IPS-18c (cell line): ENCODE measurements around the gene DEK.
"Not testable (repeated sequence)": the region's sequence is repeated elsewhere in the genome, so short reads cannot be mapped to it uniquely, and the experiment has no call there.

Experiments
- H3K4me3 ChIP-seq: 2 replicates; pipeline ENCODE4 v1.7.0; 2013; ENCODE audit warnings: low read depth, mild to moderate bottlenecking, low read length, moderate library complexity; ENCODE audit not compliant: insufficient read depth
- H3K9me3 ChIP-seq: one replicate; pipeline ENCODE4 v1.6.1; 2013; ENCODE audit warnings: mild to moderate bottlenecking, low read length, moderate library complexity; ENCODE audit not compliant: control insufficient read depth, insufficient read depth

The DEK gene

GRCh38 chr6:18264219-18264922 lies at the start of gene DEK:
Gene DEK, minus strand, starts transcription at chr6:18264530. Its CDS starts 543 bp downstream, at chr6:18263987.
- H3K9me3 ChIP-seq, result no peaks in the 10 kb centered on the region

GRCh38 chr6:18312368-18312767 lies 48.0 kb upstream of the DEK start:
- no peaks in the 10 kb centered on the region for H3K9me3 ChIP-seq
- no peak overlapping the region for H3K4me3 ChIP-seq

More at GRCh38 chr6:18264219-18264922, at the start of gene DEK:
- H3K4me3 ChIP-seq, result peak within 1 kb of the TSS; percentile 93

GRCh38 chr6:18310010-18310409 lies 45.7 kb upstream of the DEK start:
- not testable (repeated sequence) for H3K9me3 ChIP-seq

GRCh38 chr6:18309046-18309445 lies 44.7 kb upstream of the DEK start:
- no peaks in the 10 kb centered on the region for H3K9me3 ChIP-seq
- H3K4me3 ChIP-seq, result no peak overlapping the region

More at GRCh38 chr6:18310010-18310409, 45.7 kb upstream of the DEK start:
- not testable (repeated sequence) for H3K4me3 ChIP-seq

- Histone ChIP-seq H3K4me3 (no peak overlapping the region), H3K9me3 (no peaks in the 10 kb centered on the region)
Measured at GRCh38 chr6:18308070-18308735, 43.9 kb upstream of the DEK start.

- Histone ChIP-seq H3K9me3 (no peaks in the 10 kb centered on the region), H3K4me3 (no peak overlapping the region)
Measured at GRCh38 chr6:18306977-18307376, 42.6 kb upstream of the DEK start.

- no peak overlapping the region for H3K4me3 ChIP-seq
- no peaks in the 10 kb centered on the region for H3K9me3 ChIP-seq
Measured at GRCh38 chr6:18302561-18303439, 38.5 kb upstream of the DEK start.

GRCh38 chr6:18293076-18293904 lies 29.0 kb upstream of the DEK start:
- no peak overlapping the region for H3K4me3 ChIP-seq
- no peaks in the 10 kb centered on the region for H3K9me3 ChIP-seq

- H3K4me3 ChIP-seq, result no peak overlapping the region
- no peaks in the 10 kb centered on the region for H3K9me3 ChIP-seq
Measured at GRCh38 chr6:18289283-18289682, 25.0 kb upstream of the DEK start.

GRCh38 chr6:18284261-18284660 lies 19.9 kb upstream of the DEK start:
- no peak overlapping the region for H3K4me3 ChIP-seq
- H3K9me3 ChIP-seq, result no peaks in the 10 kb centered on the region

- Histone ChIP-seq H3K4me3 (no peak overlapping the region), H3K9me3 (no peaks in the 10 kb centered on the region)
Measured at GRCh38 chr6:18281564-18281963, 17.2 kb upstream of the DEK start.

GRCh38 chr6:18280084-18280483 lies 15.8 kb upstream of the DEK start:
- no peak overlapping the region for H3K4me3 ChIP-seq

GRCh38 chr6:18279422-18279821 lies 15.1 kb upstream of the DEK start:
- no peak overlapping the region for H3K4me3 ChIP-seq
- H3K9me3 ChIP-seq, result no peaks in the 10 kb centered on the region

More at GRCh38 chr6:18280084-18280483, 15.8 kb upstream of the DEK start:
- no peaks in the 10 kb centered on the region for H3K9me3 ChIP-seq

- Histone ChIP-seq H3K4me3 (peak overlapping the region; percentile 78), H3K9me3 (no peaks in the 10 kb centered on the region)
Measured at GRCh38 chr6:18277237-18278006, 13.1 kb upstream of the DEK start.

GRCh38 chr6:18276610-18277236 lies 12.4 kb upstream of the DEK start:
- peak overlapping the region; percentile 78 for H3K4me3 ChIP-seq

GRCh38 chr6:18270216-18270615 lies 5.9 kb upstream of the DEK start:
- no peaks in the 10 kb centered on the region for H3K9me3 ChIP-seq
- H3K4me3 ChIP-seq, result no peak overlapping the region

More at GRCh38 chr6:18276610-18277236, 12.4 kb upstream of the DEK start:
- H3K9me3 ChIP-seq, result no peaks in the 10 kb centered on the region
